ENCODE results near the gene MACROD2.

The MACROD2 gene

GRCh38 chr20:16036331-16036730 lies 2041.0 kb downstream of the MACROD2 start:
- H3K27ac ChIP-seq (ENCODE audit: low read length) = no peak overlapping the region
- H3K36me3 ChIP-seq (ENCODE audit: control insufficient read depth in 2 of 2, insufficient read depth in 2 of 2, low read length in 2 of 2) = no peaks in the 10 kb centered on the region

GRCh38 chr20:16040742-16041141 lies 2045.4 kb downstream of the MACROD2 start:
- H3K36me3 ChIP-seq (ENCODE audit: control insufficient read depth in 2 of 2, insufficient read depth in 2 of 2, low read length in 2 of 2) = no peaks in the 10 kb centered on the region
- no peaks in the 10 kb centered on the region for H3K9me3 ChIP-seq (ENCODE audit: control insufficient read depth in 2 of 2, low read length in 2 of 2)
- H3K9ac ChIP-seq (ENCODE audit: low read length in 2 of 2) = no peak overlapping the region
- no peaks in the 10 kb centered on the region for H3K4me1 ChIP-seq (ENCODE audit: control insufficient read depth, insufficient read depth, low read length)
- no peaks in the 10 kb centered on the region for H3K27me3 ChIP-seq (ENCODE audit: control insufficient read depth in 1 of 2, insufficient read depth in 2 of 2, low read length in 2 of 2)
- H3K4me3 ChIP-seq (ENCODE audit: low read length in 2 of 2) = no peak overlapping the region
- H3K27ac ChIP-seq (ENCODE audit: low read length) = no peak overlapping the region

More at GRCh38 chr20:16036331-16036730, 2041.0 kb downstream of the MACROD2 start:
- no peaks in the 10 kb centered on the region for H3K9me3 ChIP-seq (ENCODE audit: control insufficient read depth in 2 of 2, low read length in 2 of 2)
- no peak overlapping the region for H3K4me3 ChIP-seq (ENCODE audit: low read length in 2 of 2)
- no peaks in the 10 kb centered on the region for H3K27me3 ChIP-seq (ENCODE audit: control insufficient read depth in 1 of 2, insufficient read depth in 2 of 2, low read length in 2 of 2)
- H3K4me1 ChIP-seq (ENCODE audit: control insufficient read depth, insufficient read depth, low read length) = no peaks in the 10 kb centered on the region
- H3K9ac ChIP-seq (ENCODE audit: low read length in 2 of 2) = no peak overlapping the region

- Histone ChIP-seq H3K9ac (ENCODE audit: low read length in 2 of 2) (no peak overlapping the region), H3K4me1 (ENCODE audit: control insufficient read depth, insufficient read depth, low read length) (no peaks in the 10 kb centered on the region), H3K36me3 (ENCODE audit: control insufficient read depth in 2 of 2, insufficient read depth in 2 of 2, low read length in 2 of 2) (no peaks in the 10 kb centered on the region), H3K4me3 (ENCODE audit: low read length in 2 of 2) (no peak overlapping the region), H3K27me3 (ENCODE audit: control insufficient read depth in 1 of 2, insufficient read depth in 2 of 2, low read length in 2 of 2) (no peaks in the 10 kb centered on the region), H3K9me3 (ENCODE audit: control insufficient read depth in 2 of 2, low read length in 2 of 2) (no peaks in the 10 kb centered on the region), H3K27ac (ENCODE audit: low read length) (no peak overlapping the region)
Observed at GRCh38 chr20:16042731-16043130, 2047.4 kb downstream of the MACROD2 start.

GRCh38 chr20:16043931-16044330 lies 2048.6 kb downstream of the MACROD2 start:
- H3K27ac ChIP-seq (ENCODE audit: low read length) = no peak overlapping the region
- H3K4me3 ChIP-seq (ENCODE audit: low read length in 2 of 2) = no peak overlapping the region
- no peaks in the 10 kb centered on the region for H3K4me1 ChIP-seq (ENCODE audit: control insufficient read depth, insufficient read depth, low read length)
- no peaks in the 10 kb centered on the region for H3K27me3 ChIP-seq (ENCODE audit: control insufficient read depth in 1 of 2, insufficient read depth in 2 of 2, low read length in 2 of 2)
- no peaks in the 10 kb centered on the region for H3K9me3 ChIP-seq (ENCODE audit: control insufficient read depth in 2 of 2, low read length in 2 of 2)
- no peaks in the 10 kb centered on the region for H3K36me3 ChIP-seq (ENCODE audit: control insufficient read depth in 2 of 2, insufficient read depth in 2 of 2, low read length in 2 of 2)
- no peak overlapping the region for H3K9ac ChIP-seq (ENCODE audit: low read length in 2 of 2)

- Histone ChIP-seq H3K27ac (ENCODE audit: low read length) (no peak overlapping the region), H3K36me3 (ENCODE audit: control insufficient read depth in 2 of 2, insufficient read depth in 2 of 2, low read length in 2 of 2) (no peaks in the 10 kb centered on the region), H3K27me3 (ENCODE audit: control insufficient read depth in 1 of 2, insufficient read depth in 2 of 2, low read length in 2 of 2) (no peaks in the 10 kb centered on the region), H3K9me3 (ENCODE audit: control insufficient read depth in 2 of 2, low read length in 2 of 2) (no peaks in the 10 kb centered on the region), H3K9ac (ENCODE audit: low read length in 2 of 2) (no peak overlapping the region), H3K4me1 (ENCODE audit: control insufficient read depth, insufficient read depth, low read length) (no peaks in the 10 kb centered on the region), H3K4me3 (ENCODE audit: low read length in 2 of 2) (no peak overlapping the region)
Observed at GRCh38 chr20:16048876-16049275, 2053.6 kb downstream of the MACROD2 start.

- Histone ChIP-seq H3K4me1 (ENCODE audit: control insufficient read depth, insufficient read depth, low read length) (no peaks in the 10 kb centered on the region), H3K4me3 (ENCODE audit: low read length in 2 of 2) (no peak overlapping the region), H3K27ac (ENCODE audit: low read length) (no peak overlapping the region), H3K27me3 (ENCODE audit: control insufficient read depth in 1 of 2, insufficient read depth in 2 of 2, low read length in 2 of 2) (no peaks in the 10 kb centered on the region), H3K9me3 (ENCODE audit: control insufficient read depth in 2 of 2, low read length in 2 of 2) (no peaks in the 10 kb centered on the region), H3K36me3 (ENCODE audit: control insufficient read depth in 2 of 2, insufficient read depth in 2 of 2, low read length in 2 of 2) (no peaks in the 10 kb centered on the region), H3K9ac (ENCODE audit: low read length in 2 of 2) (no peak overlapping the region)
Observed at GRCh38 chr20:16049529-16050093, 2054.3 kb downstream of the MACROD2 start.

- Histone ChIP-seq H3K4me1 (ENCODE audit: control insufficient read depth, insufficient read depth, low read length) (no peaks in the 10 kb centered on the region), H3K9me3 (ENCODE audit: control insufficient read depth in 2 of 2, low read length in 2 of 2) (no peaks in the 10 kb centered on the region), H3K9ac (ENCODE audit: low read length in 2 of 2) (no peak overlapping the region), H3K4me3 (ENCODE audit: low read length in 2 of 2) (no peak overlapping the region), H3K36me3 (ENCODE audit: control insufficient read depth in 2 of 2, insufficient read depth in 2 of 2, low read length in 2 of 2) (no peaks in the 10 kb centered on the region), H3K27me3 (ENCODE audit: control insufficient read depth in 1 of 2, insufficient read depth in 2 of 2, low read length in 2 of 2) (no peaks in the 10 kb centered on the region), H3K27ac (ENCODE audit: low read length) (no peak overlapping the region)
Observed at GRCh38 chr20:16050366-16050765, 2055.1 kb downstream of the MACROD2 start.

- Histone ChIP-seq H3K27me3 (ENCODE audit: control insufficient read depth in 1 of 2, insufficient read depth in 2 of 2, low read length in 2 of 2) (no peaks in the 10 kb centered on the region), H3K36me3 (ENCODE audit: control insufficient read depth in 2 of 2, insufficient read depth in 2 of 2, low read length in 2 of 2) (no peaks in the 10 kb centered on the region), H3K27ac (ENCODE audit: low read length) (no peak overlapping the region), H3K4me3 (ENCODE audit: low read length in 2 of 2) (no peak overlapping the region), H3K9ac (ENCODE audit: low read length in 2 of 2) (no peak overlapping the region), H3K4me1 (ENCODE audit: control insufficient read depth, insufficient read depth, low read length) (no peaks in the 10 kb centered on the region), H3K9me3 (ENCODE audit: control insufficient read depth in 2 of 2, low read length in 2 of 2) (no peaks in the 10 kb centered on the region)
Observed at GRCh38 chr20:16051968-16052367, 2056.7 kb downstream of the MACROD2 start.

GRCh38 chr20:16052456-16052855 lies 2057.1 kb downstream of the MACROD2 start:
- Histone ChIP-seq H3K9ac (ENCODE audit: low read length in 2 of 2) (no peak overlapping the region), H3K27ac (ENCODE audit: low read length) (no peak overlapping the region), H3K27me3 (ENCODE audit: control insufficient read depth in 1 of 2, insufficient read depth in 2 of 2, low read length in 2 of 2) (no peaks in the 10 kb centered on the region), H3K36me3 (ENCODE audit: control insufficient read depth in 2 of 2, insufficient read depth in 2 of 2, low read length in 2 of 2) (no peaks in the 10 kb centered on the region), H3K4me1 (ENCODE audit: control insufficient read depth, insufficient read depth, low read length) (no peaks in the 10 kb centered on the region), H3K9me3 (ENCODE audit: control insufficient read depth in 2 of 2, low read length in 2 of 2) (no peaks in the 10 kb centered on the region), H3K4me3 (ENCODE audit: low read length in 2 of 2) (no peak overlapping the region)

- no peak overlapping the region for H3K27ac ChIP-seq (ENCODE audit: low read length)
Observed at GRCh38 chr20:16054985-16055384, 2059.7 kb downstream of the MACROD2 start.

GRCh38 chr20:16057651-16058050 lies 2062.3 kb downstream of the MACROD2 start:
- Histone ChIP-seq H3K9me3 (ENCODE audit: control insufficient read depth in 2 of 2, low read length in 2 of 2) (peaks cover 0 to 4% of the 10 kb centered on the region in 2 donors), H3K27ac (ENCODE audit: low read length) (no peak overlapping the region), H3K36me3 (ENCODE audit: control insufficient read depth in 2 of 2, insufficient read depth in 2 of 2, low read length in 2 of 2) (no peaks in the 10 kb centered on the region), H3K27me3 (ENCODE audit: control insufficient read depth in 1 of 2, insufficient read depth in 2 of 2, low read length in 2 of 2) (no peaks in the 10 kb centered on the region), H3K9ac (ENCODE audit: low read length in 2 of 2) (no peak overlapping the region), H3K4me3 (ENCODE audit: low read length in 2 of 2) (no peak overlapping the region), H3K4me1 (ENCODE audit: control insufficient read depth, insufficient read depth, low read length) (no peaks in the 10 kb centered on the region)

More at GRCh38 chr20:16054985-16055384, 2059.7 kb downstream of the MACROD2 start:
- Histone ChIP-seq H3K9me3 (ENCODE audit: control insufficient read depth in 2 of 2, low read length in 2 of 2) (peaks cover 0 to under 1% of the 10 kb centered on the region in 2 donors), H3K9ac (ENCODE audit: low read length in 2 of 2) (no peak overlapping the region), H3K27me3 (ENCODE audit: control insufficient read depth in 1 of 2, insufficient read depth in 2 of 2, low read length in 2 of 2) (no peaks in the 10 kb centered on the region), H3K4me1 (ENCODE audit: control insufficient read depth, insufficient read depth, low read length) (no peaks in the 10 kb centered on the region), H3K4me3 (ENCODE audit: low read length in 2 of 2) (no peak overlapping the region), H3K36me3 (ENCODE audit: control insufficient read depth in 2 of 2, insufficient read depth in 2 of 2, low read length in 2 of 2) (no peaks in the 10 kb centered on the region)
